Nephron progenitor cell (in vitro differentiated cells): ENCODE measurements around the gene TELO2.

Source experiments
- DNase-seq: peaks from one replicate; pipeline ENCODE4 v3.0.0; 2021
- H3K27ac Mint-ChIP-seq: 2 replicates; pipeline ENCODE4 v1.8.0; 2021; ENCODE audit warnings: mild to moderate bottlenecking, moderate library complexity, mixed read lengths
- H3K27me3 Mint-ChIP-seq: 2 replicates; pipeline ENCODE4 v1.8.0; 2021; ENCODE audit warnings: mild to moderate bottlenecking, low read depth, mixed read lengths; ENCODE audit not compliant: poor library complexity
- H3K36me3 Mint-ChIP-seq: 2 replicates; pipeline ENCODE4 v1.8.0; 2021; ENCODE audit warnings: low read depth, mixed read lengths
- H3K4me1 Mint-ChIP-seq: 2 replicates; pipeline ENCODE4 v1.8.0; 2021; ENCODE audit warnings: mixed read lengths
- H3K4me3 Mint-ChIP-seq: 2 replicates; pipeline ENCODE4 v1.8.0; 2021; ENCODE audit warnings: mild to moderate bottlenecking, moderate library complexity, mixed read lengths
- H3K9me3 Mint-ChIP-seq: 2 replicates; pipeline ENCODE4 v1.8.0; 2021; ENCODE audit warnings: mild to moderate bottlenecking, moderate library complexity, mixed read lengths
- CTCF ChIP-seq: fragments of 200-600 bp; sonication (generic); IDR thresholded peaks from 2 replicates; pipeline ENCODE4 v1.5.0; 2021; ENCODE audit warnings: antibody characterized with exemption

The TELO2 gene

GRCh38 chr16:1518626-1519135 lies 25.5 kb downstream of the TELO2 start:
- TF ChIP-seq CTCF: no peak
- no peak overlapping the region for H3K4me3 Mint-ChIP-seq
- no peaks in the 10 kb centered on the region for H3K4me1 Mint-ChIP-seq
- H3K9me3 Mint-ChIP-seq: peaks cover 29% of the 10 kb centered on the region
- H3K27me3 Mint-ChIP-seq: no peaks in the 10 kb centered on the region
- H3K36me3 Mint-ChIP-seq: peaks cover 53% of the 10 kb centered on the region
- H3K27ac Mint-ChIP-seq: no peak overlapping the region
- no peak for DNase-seq

GRCh38 chr16:1519831-1520230 lies 26.7 kb downstream of the TELO2 start:
- Mint-ChIP-seq H3K27ac (no peak overlapping the region), H3K36me3 (peaks cover 47% of the 10 kb centered on the region), H3K27me3 (no peaks in the 10 kb centered on the region), H3K9me3 (peaks cover 18% of the 10 kb centered on the region), H3K4me1 (no peaks in the 10 kb centered on the region), H3K4me3 (no peak overlapping the region)
- DNase-seq: no peak
- no peak for TF ChIP-seq CTCF

GRCh38 chr16:1520461-1520860 lies 27.3 kb downstream of the TELO2 start:
- peaks cover 12% of the 10 kb centered on the region for H3K9me3 Mint-ChIP-seq
- H3K27me3 Mint-ChIP-seq: no peaks in the 10 kb centered on the region
- no peak for TF ChIP-seq CTCF
- H3K4me1 Mint-ChIP-seq: no peaks in the 10 kb centered on the region
- no peak overlapping the region for H3K4me3 Mint-ChIP-seq
- H3K36me3 Mint-ChIP-seq: peaks cover 40% of the 10 kb centered on the region
- no peak overlapping the region for H3K27ac Mint-ChIP-seq
- no peak for DNase-seq

- no peak overlapping the region for H3K4me3 Mint-ChIP-seq
- no peaks in the 10 kb centered on the region for H3K9me3 Mint-ChIP-seq
These were observed 30.6 kb downstream of the TELO2 start for GRCh38 chr16:1523581-1524245.

GRCh38 chr16:1524366-1524765 lies 31.2 kb downstream of the TELO2 start:
- Mint-ChIP-seq H3K27me3 (no peaks in the 10 kb centered on the region), H3K27ac (no peak overlapping the region), H3K36me3 (peaks cover 13% of the 10 kb centered on the region), H3K4me1 (peaks cover 4% of the 10 kb centered on the region), H3K9me3 (no peaks in the 10 kb centered on the region), H3K4me3 (no peak overlapping the region)
- no peak for TF ChIP-seq CTCF
- DNase-seq: no peak

More at GRCh38 chr16:1523581-1524245, 30.6 kb downstream of the TELO2 start:
- H3K36me3 Mint-ChIP-seq: peaks cover 18% of the 10 kb centered on the region
- no peak for DNase-seq
- H3K4me1 Mint-ChIP-seq: peaks cover 4% of the 10 kb centered on the region
- TF ChIP-seq CTCF: no peak
- no peak overlapping the region for H3K27ac Mint-ChIP-seq
- no peaks in the 10 kb centered on the region for H3K27me3 Mint-ChIP-seq
